ENCODE measurements around the gene CISD2. TPM values are rescaled to one million over a fixed set of nuclear protein-coding genes. Genes with fewer than 3 reads are reported as not detected.

The CISD2 gene
- total and polyA plus RNA-seq, 2 donors from 2014 or later, result 25.6 to 46.3 TPM

DNA sequence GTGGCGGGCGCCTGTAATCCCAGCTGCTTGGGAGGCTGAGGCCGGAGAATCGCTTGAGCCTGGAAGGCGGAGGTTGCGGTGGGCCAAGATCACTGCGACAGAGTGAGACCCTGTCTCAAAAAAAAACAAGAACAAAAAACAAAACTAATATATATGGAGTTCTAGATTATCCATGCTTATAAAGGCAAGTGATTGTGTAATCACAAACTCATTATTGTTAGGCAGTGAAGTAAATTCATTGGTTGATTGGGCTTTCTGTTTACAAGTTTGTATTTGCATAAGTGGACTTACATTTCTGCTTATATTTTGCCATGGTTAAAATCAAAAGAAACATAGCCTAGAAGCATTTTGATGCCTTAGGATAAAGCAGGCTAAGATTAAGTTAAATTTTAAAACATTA lies 39.0 kb upstream of the CISD2 start:
- Histone ChIP-seq H3K9ac (ENCODE audit: low read length in 3 of 3) (no peak overlapping the region), H3K36me3 (ENCODE audit: control insufficient read depth in 2 of 3, insufficient read depth in 3 of 3, low read length in 3 of 3) (no peaks in the 10 kb centered on the region), H3K4me1 (ENCODE audit: control insufficient read depth in 2 of 3, insufficient read depth in 2 of 3, low read depth in 1 of 3, low read length in 3 of 3) (peaks cover 0 to 8% (median 0%) of the 10 kb centered on the region in 3 donors), H3K9me3 (ENCODE audit: control insufficient read depth in 2 of 3, insufficient read depth in 1 of 3, low read length in 3 of 3) (no peaks in the 10 kb centered on the region), H3K27ac (ENCODE audit: low read depth in 2 of 2, low read length in 2 of 2) (no peak overlapping the region), H3K27me3 (ENCODE audit: control insufficient read depth, insufficient read depth, low read length) (no peaks in the 10 kb centered on the region), H3K4me3 (ENCODE audit: low read length in 3 of 3) (no peak overlapping the region)
- intact Hi-C loops (cut with DNase I), result no loop called here
- TF ChIP-seq, protein P1, sequence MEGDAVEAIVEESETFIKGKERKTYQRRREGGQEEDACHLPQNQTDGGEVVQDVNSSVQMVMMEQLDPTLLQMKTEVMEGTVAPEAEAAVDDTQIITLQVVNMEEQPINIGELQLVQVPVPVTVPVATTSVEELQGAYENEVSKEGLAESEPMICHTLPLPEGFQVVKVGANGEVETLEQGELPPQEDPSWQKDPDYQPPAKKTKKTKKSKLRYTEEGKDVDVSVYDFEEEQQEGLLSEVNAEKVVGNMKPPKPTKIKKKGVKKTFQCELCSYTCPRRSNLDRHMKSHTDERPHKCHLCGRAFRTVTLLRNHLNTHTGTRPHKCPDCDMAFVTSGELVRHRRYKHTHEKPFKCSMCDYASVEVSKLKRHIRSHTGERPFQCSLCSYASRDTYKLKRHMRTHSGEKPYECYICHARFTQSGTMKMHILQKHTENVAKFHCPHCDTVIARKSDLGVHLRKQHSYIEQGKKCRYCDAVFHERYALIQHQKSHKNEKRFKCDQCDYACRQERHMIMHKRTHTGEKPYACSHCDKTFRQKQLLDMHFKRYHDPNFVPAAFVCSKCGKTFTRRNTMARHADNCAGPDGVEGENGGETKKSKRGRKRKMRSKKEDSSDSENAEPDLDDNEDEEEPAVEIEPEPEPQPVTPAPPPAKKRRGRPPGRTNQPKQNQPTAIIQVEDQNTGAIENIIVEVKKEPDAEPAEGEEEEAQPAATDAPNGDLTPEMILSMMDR (IDR thresholded peaks at IDR 0.05; ENCODE audit: borderline replicate concordance, extremely low read depth, insufficient read depth), result no peak
- DNase-seq (no peak), FAIRE-seq (no peak)

DNA sequence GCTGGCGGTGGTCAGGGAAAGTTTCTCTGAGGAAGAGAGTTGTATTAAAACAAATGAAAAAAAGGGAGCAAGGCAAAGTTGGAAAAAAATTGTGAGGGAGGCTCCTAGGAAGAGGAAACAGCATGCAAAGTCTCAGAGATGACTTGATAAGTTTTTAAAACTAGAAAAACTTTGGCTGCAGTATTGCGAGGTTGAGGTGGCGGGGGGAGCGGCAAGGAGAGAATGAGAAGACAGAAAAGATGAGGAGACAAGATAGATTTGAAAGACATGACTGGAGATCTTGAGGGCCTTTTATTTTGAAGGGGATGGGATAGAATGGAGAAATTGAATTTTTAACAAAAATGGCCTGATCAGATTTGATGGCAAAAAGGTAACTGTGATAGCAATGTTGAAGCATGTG lies 36.7 kb upstream of the CISD2 start:
- Histone ChIP-seq H3K9me3 (ENCODE audit: control insufficient read depth in 2 of 3, insufficient read depth in 1 of 3, low read length in 3 of 3) (no peaks in the 10 kb centered on the region), H3K9ac (ENCODE audit: low read length in 3 of 3) (no peak overlapping the region), H3K36me3 (ENCODE audit: control insufficient read depth in 2 of 3, insufficient read depth in 3 of 3, low read length in 3 of 3) (no peaks in the 10 kb centered on the region), H3K27ac (ENCODE audit: low read depth in 2 of 2, low read length in 2 of 2) (no peak overlapping the region), H3K27me3 (ENCODE audit: control insufficient read depth, insufficient read depth, low read length) (no peaks in the 10 kb centered on the region), H3K4me1 (ENCODE audit: control insufficient read depth in 2 of 3, insufficient read depth in 2 of 3, low read depth in 1 of 3, low read length in 3 of 3) (peaks cover 0 to 8% (median 0%) of the 10 kb centered on the region in 3 donors), H3K4me3 (ENCODE audit: low read length in 3 of 3) (no peak overlapping the region)
- no peak for DNase-seq
- no peak for FAIRE-seq
- intact Hi-C loops (cut with DNase I), result no loop called here
- TF ChIP-seq, protein P1 (IDR thresholded peaks at IDR 0.05; ENCODE audit: borderline replicate concordance, extremely low read depth, insufficient read depth), result no peak

DNA sequence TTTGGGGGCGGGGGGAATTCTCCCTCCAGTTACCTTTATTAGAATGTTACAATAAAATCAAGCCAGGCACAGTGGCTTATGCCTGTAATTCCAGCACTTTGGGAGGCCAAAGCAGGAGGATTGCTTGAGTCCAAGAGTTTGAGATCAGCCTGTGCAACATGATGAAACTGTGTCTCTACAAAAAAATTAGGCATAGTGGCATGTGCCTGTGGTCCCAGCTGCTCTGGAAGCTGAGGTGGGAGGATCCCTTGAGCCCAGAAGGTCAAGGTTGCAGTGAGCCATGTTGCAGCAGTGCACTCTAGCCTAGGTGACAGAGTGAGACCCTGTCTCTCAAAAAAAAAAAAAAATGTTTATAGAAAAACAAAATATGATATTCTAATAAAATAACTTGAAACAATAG lies 36.1 kb upstream of the CISD2 start:
- no peak for FAIRE-seq

More for the DNA sequence above, 36.1 kb upstream of the CISD2 start:
- Histone ChIP-seq H3K4me3 (ENCODE audit: low read length in 3 of 3) (no peak overlapping the region), H3K36me3 (ENCODE audit: control insufficient read depth in 2 of 3, insufficient read depth in 3 of 3, low read length in 3 of 3) (no peaks in the 10 kb centered on the region), H3K27ac (ENCODE audit: low read depth in 2 of 2, low read length in 2 of 2) (no peak overlapping the region), H3K4me1 (ENCODE audit: control insufficient read depth in 2 of 3, insufficient read depth in 2 of 3, low read depth in 1 of 3, low read length in 3 of 3) (peaks cover 0 to 8% (median 0%) of the 10 kb centered on the region in 3 donors), H3K27me3 (ENCODE audit: control insufficient read depth, insufficient read depth, low read length) (no peaks in the 10 kb centered on the region), H3K9ac (ENCODE audit: low read length in 3 of 3) (no peak overlapping the region), H3K9me3 (ENCODE audit: control insufficient read depth in 2 of 3, insufficient read depth in 1 of 3, low read length in 3 of 3) (no peaks in the 10 kb centered on the region)
- intact Hi-C loops (cut with DNase I), result no loop called here
- TF ChIP-seq, protein P1 (IDR thresholded peaks at IDR 0.05; ENCODE audit: borderline replicate concordance, extremely low read depth, insufficient read depth), result no peak
- DNase-seq, result no peak
